Measurements from ENCODE around the gene CFAP210. TPM values are rescaled to one million over a fixed set of nuclear protein-coding genes. Genes with fewer than 3 reads are reported as not detected.

CFAP210 gene
- total RNA-seq, 1 experiment from 2014 or later: 0.20 TPM

- TF ChIP-seq ZSCAN18 (CRISPR knock-in tag; IDR thresholded peaks at IDR 0.05) (no peak), ZNF512 (CRISPR knock-in tag; IDR thresholded peaks at IDR 0.05; ENCODE audit: borderline replicate concordance) (no peak), AR (CRISPR knock-in tag; IDR thresholded peaks at IDR 0.05) (no peak), ZNF121 (CRISPR knock-in tag; IDR thresholded peaks at IDR 0.05) (no peak)
Measured at GRCh38 chr2:169709331-169709730, 15.1 kb upstream of the CFAP210 start (continued).

GRCh38 chr2:169707626-169708025, 13.4 kb upstream of the CFAP210 start:
- Mint-ChIP-seq H3K27me3 (ENCODE audit: low read depth) (no peaks in the 10 kb centered on the region), H3K27ac (no peak overlapping the region), H3K36me3 (no peaks in the 10 kb centered on the region), H3K9me3 (no peaks in the 10 kb centered on the region), H3K4me1 (peaks cover 15% of the 10 kb centered on the region), H3K4me3 (no peak overlapping the region)
- DNase-seq (ENCODE audit: low spot score) (no peak), ATAC-seq (no peak)
- POLR2A ChIA-PET: no interaction called here
- CTCF ChIA-PET: no interaction called here
- TF ChIP-seq SMAD3 (CRISPR knock-in tag; IDR thresholded peaks at IDR 0.05; ENCODE audit: borderline replicate concordance) (no peak), RELA (CRISPR knock-in tag; IDR thresholded peaks at IDR 0.05; ENCODE audit: borderline replicate concordance) (no peak), ZNF396 (CRISPR knock-in tag; IDR thresholded peaks at IDR 0.05; ENCODE audit: borderline replicate concordance) (no peak), USF1 (CRISPR knock-in tag; IDR thresholded peaks at IDR 0.05) (no peak), ARID4B (CRISPR knock-in tag; IDR thresholded peaks at IDR 0.05; ENCODE audit: borderline replicate concordance) (no peak), ZNF532 (CRISPR knock-in tag; IDR thresholded peaks at IDR 0.05; ENCODE audit: borderline replicate concordance) (no peak)
